Testis (tissue), 5 donors: ENCODE results near the gene GPR101. TPM values are rescaled to one million over a fixed set of nuclear protein-coding genes. Genes with fewer than 3 reads are reported as not detected.

ENCODE experiments used
- DNase-seq: peaks from one replicate; pipeline ENCODE4 v3.0.0-alpha.2; 2019
- H3K27ac ChIP-seq, 2 donors: fragments of 200-600 bp; sonication (generic); one replicate each; pipeline ENCODE4 v1.5.1; 2019
- H3K27me3 ChIP-seq: fragments of 200-600 bp; sonication (generic); one replicate; pipeline ENCODE4 v1.5.1; 2019
- H3K36me3 ChIP-seq: fragments of 200-600 bp; sonication (generic); one replicate; pipeline ENCODE4 v1.5.1; 2017; ENCODE audit warnings: low read depth; ENCODE audit errors: missing control alignments
- H3K4me1 ChIP-seq: fragments of 200-600 bp; sonication (generic); one replicate; pipeline ENCODE4 v1.5.1; 2019
- H3K4me3 ChIP-seq, 2 donors: fragments of 200-600 bp; sonication (generic); one replicate each; pipeline ENCODE4 v1.5.1; 2017 to 2019
- H3K9me3 ChIP-seq: fragments of 200-600 bp; sonication (generic); one replicate; pipeline ENCODE4 v1.5.1; 2017
- POLR2A ChIP-seq: fragments of 450-650 bp; IDR thresholded peaks from one replicate; pipeline ENCODE4 v1.6.1; 2017; ENCODE audit warnings: antibody characterized with exemption, mild to moderate bottlenecking, moderate library complexity
- WGBS, 2 donors: methylation state at CpG; one replicate each; pipeline ENCODE4 v1.1.5; 2018; 5-methylcytosine and 5-hydroxymethylcytosine counted together
- intact Hi-C: fragments of 100-400 bp; cut with DNase I; formaldehyde crosslinking; loops from one replicate; pipeline ENCODE4 v1.15.1; 2023; ENCODE audit warnings: low total_unique reads
- long read RNA-seq, 2 donors: transcript quantifications; one replicate each; lab custom pipeline, GENCODE V29; 2026
- polyA plus RNA-seq: library from polyadenylated mRNA; stranded (reverse); fragments of 350-450 nt; fragmentation: Illumina TruSeq; extraction: RNeasy Lipid Tissue Mini Kit (QIAGEN cat#74804); gene quantifications from one replicate; pipeline ENCODE4 v1.2.3, GENCODE V29; 2014; ENCODE audit warnings: low read depth, low replicate concordance; ENCODE audit not compliant: insufficient read depth
- total RNA-seq, 2 donors: library from RNA; depleted of rRNA; stranded (reverse); fragments of >200 nt; gene quantifications; one replicate each; pipeline ENCODE4 v1.2.3, GENCODE V29; 2016
- TF ChIP-seq, protein P1 (sequence below), 3 experiments: fragments of 450-650 bp in 2 of 3; fragments of 200-600 bp in 1 of 3; sonication (generic) in 1 of 3; IDR thresholded peaks; one replicate each; pipeline ENCODE4 v1.5.1; 2016 to 2019; ENCODE audit warnings: antibody characterized with exemption in 3 of 3, mild to moderate bottlenecking in 2 of 3, moderate library complexity in 1 of 3

Gene GPR101, protein sequence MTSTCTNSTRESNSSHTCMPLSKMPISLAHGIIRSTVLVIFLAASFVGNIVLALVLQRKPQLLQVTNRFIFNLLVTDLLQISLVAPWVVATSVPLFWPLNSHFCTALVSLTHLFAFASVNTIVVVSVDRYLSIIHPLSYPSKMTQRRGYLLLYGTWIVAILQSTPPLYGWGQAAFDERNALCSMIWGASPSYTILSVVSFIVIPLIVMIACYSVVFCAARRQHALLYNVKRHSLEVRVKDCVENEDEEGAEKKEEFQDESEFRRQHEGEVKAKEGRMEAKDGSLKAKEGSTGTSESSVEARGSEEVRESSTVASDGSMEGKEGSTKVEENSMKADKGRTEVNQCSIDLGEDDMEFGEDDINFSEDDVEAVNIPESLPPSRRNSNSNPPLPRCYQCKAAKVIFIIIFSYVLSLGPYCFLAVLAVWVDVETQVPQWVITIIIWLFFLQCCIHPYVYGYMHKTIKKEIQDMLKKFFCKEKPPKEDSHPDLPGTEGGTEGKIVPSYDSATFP
- total RNA-seq (not detected), polyA plus RNA-seq (not detected)
- long read RNA-seq, donor 1, result 0 reads
- long read RNA-seq, donor 2, result 0 reads

DNA sequence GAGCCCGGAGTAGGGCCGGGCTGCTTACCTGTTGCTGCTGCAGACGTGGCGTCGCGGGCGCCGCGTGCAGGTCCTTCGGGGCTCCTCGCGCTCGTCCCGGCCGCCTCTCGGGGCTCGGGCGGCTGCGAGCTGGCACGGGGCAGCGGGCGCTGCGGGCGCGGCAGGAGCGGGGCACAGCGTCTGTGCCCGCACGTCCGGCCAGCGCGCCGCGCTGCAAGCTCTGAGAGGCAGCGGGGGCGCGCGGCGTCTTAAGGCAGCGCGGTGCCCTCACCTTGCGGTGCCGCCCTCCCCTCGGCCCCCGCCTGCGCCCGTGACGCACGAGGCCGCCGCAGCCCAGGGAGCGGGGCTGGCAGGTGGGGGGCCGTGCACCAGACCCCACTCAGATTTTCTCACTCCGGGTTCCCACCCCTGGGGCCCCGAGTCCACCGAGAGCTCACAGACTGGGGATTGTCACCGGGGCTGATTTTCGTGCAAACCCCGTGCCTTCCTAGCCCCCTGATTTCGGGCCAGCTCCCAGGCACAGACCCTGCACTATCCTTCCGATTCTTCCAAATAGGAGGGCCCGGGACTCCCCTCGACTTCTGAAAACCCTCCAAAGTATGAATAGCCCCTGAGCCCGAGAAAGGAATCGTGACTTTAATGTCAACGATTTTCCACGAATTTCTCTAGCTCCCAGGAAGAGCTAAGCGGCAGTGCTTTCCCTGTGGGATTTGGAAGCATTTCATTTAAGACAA, at the start of gene GPR101:
Gene GPR101, minus strand, starts transcription at position 222 of the 734 bp plus-strand sequence. CDS start 2,321 bp downstream, outside the sequence.
- Histone ChIP-seq H3K4me3 (no peak within 1 kb of the TSS), H3K9me3 (no peaks in the 10 kb centered on the region), H3K36me3 (no peaks in the 10 kb centered on the region), H3K27ac (no peak within 1 kb of the TSS), H3K27me3 (no peaks in the 10 kb centered on the region), H3K4me1 (no peaks in the 10 kb centered on the region)
- intact Hi-C loops, result no loop called here
- WGBS, 2 donors, result 3 to 4% methylated on average over 11 to 29 of the region's 68 CpGs
- no peak for DNase-seq
- TF ChIP-seq, protein P1, sequence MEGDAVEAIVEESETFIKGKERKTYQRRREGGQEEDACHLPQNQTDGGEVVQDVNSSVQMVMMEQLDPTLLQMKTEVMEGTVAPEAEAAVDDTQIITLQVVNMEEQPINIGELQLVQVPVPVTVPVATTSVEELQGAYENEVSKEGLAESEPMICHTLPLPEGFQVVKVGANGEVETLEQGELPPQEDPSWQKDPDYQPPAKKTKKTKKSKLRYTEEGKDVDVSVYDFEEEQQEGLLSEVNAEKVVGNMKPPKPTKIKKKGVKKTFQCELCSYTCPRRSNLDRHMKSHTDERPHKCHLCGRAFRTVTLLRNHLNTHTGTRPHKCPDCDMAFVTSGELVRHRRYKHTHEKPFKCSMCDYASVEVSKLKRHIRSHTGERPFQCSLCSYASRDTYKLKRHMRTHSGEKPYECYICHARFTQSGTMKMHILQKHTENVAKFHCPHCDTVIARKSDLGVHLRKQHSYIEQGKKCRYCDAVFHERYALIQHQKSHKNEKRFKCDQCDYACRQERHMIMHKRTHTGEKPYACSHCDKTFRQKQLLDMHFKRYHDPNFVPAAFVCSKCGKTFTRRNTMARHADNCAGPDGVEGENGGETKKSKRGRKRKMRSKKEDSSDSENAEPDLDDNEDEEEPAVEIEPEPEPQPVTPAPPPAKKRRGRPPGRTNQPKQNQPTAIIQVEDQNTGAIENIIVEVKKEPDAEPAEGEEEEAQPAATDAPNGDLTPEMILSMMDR (IDR thresholded peaks at IDR 0.05), result no peak
- no peak for TF ChIP-seq POLR2A

GRCh38 chrX:137081239-137081638, 47.4 kb upstream of the GPR101 start:
- H3K4me3 ChIP-seq, result no peak overlapping the region
- H3K27me3 ChIP-seq, result no peaks in the 10 kb centered on the region
- no peaks in the 10 kb centered on the region for H3K9me3 ChIP-seq
- no peaks in the 10 kb centered on the region for H3K4me1 ChIP-seq
- H3K36me3 ChIP-seq, result no peaks in the 10 kb centered on the region
- DNase-seq, result no peak
- TF ChIP-seq, protein P1 (IDR thresholded peaks at IDR 0.05), result no peak
- TF ChIP-seq POLR2A, result no peak
- no peak overlapping the region for H3K27ac ChIP-seq
- 70 to 76% methylated on average over 2 of the region's 2 CpGs for WGBS, 2 donors
- intact Hi-C loops, result no loop called here

DNA sequence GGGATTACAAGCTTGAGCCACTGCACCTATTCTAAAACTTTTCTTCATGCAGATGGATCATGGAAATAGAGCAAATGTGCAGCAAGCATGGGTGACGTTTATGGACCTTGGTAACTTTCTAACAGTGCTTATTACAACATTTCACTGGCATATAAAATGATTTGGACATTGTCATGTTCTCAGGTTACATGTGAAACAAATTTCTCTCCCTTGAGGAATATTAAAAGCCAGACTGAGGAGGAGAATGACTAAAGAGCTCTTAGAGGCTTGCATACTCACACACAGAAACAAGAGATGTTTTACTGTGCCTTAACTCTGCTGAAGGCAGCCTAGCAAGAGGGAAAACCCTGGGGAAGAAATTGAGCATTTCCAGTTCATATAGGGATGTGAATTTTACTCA, 38.6 kb upstream of the GPR101 start:
- Histone ChIP-seq H3K27ac (no peak overlapping the region), H3K4me1 (no peaks in the 10 kb centered on the region), H3K4me3 (no peak overlapping the region), H3K9me3 (no peaks in the 10 kb centered on the region), H3K27me3 (no peaks in the 10 kb centered on the region), H3K36me3 (no peaks in the 10 kb centered on the region)
- intact Hi-C loops, result no loop called here
- TF ChIP-seq POLR2A, result no peak
- TF ChIP-seq, protein P1 (IDR thresholded peaks at IDR 0.05), result no peak
- no peak for DNase-seq
- WGBS, 2 donors, result 44 to 56% methylated on average over 1 of the region's 1 CpG

GRCh38 chrX:137071596-137071995, 37.8 kb upstream of the GPR101 start:
- Histone ChIP-seq H3K27me3 (no peaks in the 10 kb centered on the region), H3K36me3 (no peaks in the 10 kb centered on the region), H3K4me1 (no peaks in the 10 kb centered on the region), H3K27ac (no peak overlapping the region), H3K9me3 (no peaks in the 10 kb centered on the region), H3K4me3 (no peak overlapping the region)
- no peak for TF ChIP-seq POLR2A
- TF ChIP-seq, protein P1 (IDR thresholded peaks at IDR 0.05), result no peak
- WGBS, 2 donors, result 75 to 83% methylated on average over 2 of the region's 2 CpGs
- DNase-seq, result no peak
- intact Hi-C loops, result no loop called here
